ENCODE data around the gene FNDC3B. TPM values are rescaled to one million over a fixed set of nuclear protein-coding genes. Genes with fewer than 3 reads are reported as not detected.

The FNDC3B gene
- total and polyA plus RNA-seq, 9 of the 15 experiments (the other 6 are each of a cell fraction or from before 2014, with no cell fraction given): 7.0 to 35.8 (median 16.2) TPM

- Histone ChIP-seq H3K79me2 (ENCODE audit: control insufficient read depth, insufficient read depth, low read length) (peaks cover 5% of the 10 kb centered on the region; the same call in 1 of the 3 replicates), H3K9me1 (ENCODE audit: control insufficient read depth, insufficient read depth, low read length) (no peaks in the 10 kb centered on the region), H3K36me3 (ENCODE audit: control insufficient read depth, insufficient read depth, low read length) (peaks cover 51% of the 10 kb centered on the region; the same call in 2 of the 3 replicates), H3K4me3 (no peak overlapping the region), H3K4me1 (replicated peaks in 1 of 2; ENCODE audit: control insufficient read depth in 2 of 2, insufficient read depth in 2 of 2, low read length in 2 of 2) (no peaks in the 10 kb centered on the region; a peak in 1 of 5 replicates), H3K27me3 (ENCODE audit: control insufficient read depth in 2 of 2, insufficient read depth in 2 of 2, low read length in 2 of 2) (no peaks in the 10 kb centered on the region), H3K4me2 (ENCODE audit: insufficient read depth, low read length) (no peak overlapping the region), H4K20me1 (replicated peaks; ENCODE audit: control insufficient read depth, insufficient read depth, low read length) (peaks cover 4% of the 10 kb centered on the region; the same call in 1 of the 2 replicates), H2AFZ (ENCODE audit: low read depth, low read length) (no peak overlapping the region), H3K9me3 (replicated peaks; ENCODE audit: control insufficient read depth, insufficient read depth, low read depth, low read length) (no peaks in the 10 kb centered on the region), H3K9ac (ENCODE audit: insufficient read depth in 1 of 2, low read depth in 2 of 2, low read length in 2 of 2) (no peak overlapping the region), H3K27ac (ENCODE audit: extremely low read depth, low read depth, low read length) (no peak overlapping the region)
- TF ChIP-seq ARNT (IDR thresholded peaks at IDR 0.05): no peak
- TF ChIP-seq HIVEP1 (CRISPR knock-in tag; IDR thresholded peaks at IDR 0.05): no peak
- no peak for TF ChIP-seq KLF16 (IDR thresholded peaks at IDR 0.05)
- TF ChIP-seq KAT8 (IDR thresholded peaks at IDR 0.05; ENCODE audit: low read depth): no peak
- no peak for TF ChIP-seq RREB1 (CRISPR knock-in tag; IDR thresholded peaks at IDR 0.05)
- no TSS peak for BruUV-seq (replicated peaks)
- in situ Hi-C loops (cut with MboI) (no loop called here), intact Hi-C loops (cut with micrococcal nuclease) (no loop called here)
- 78% methylated on average over 6 of the region's 6 CpGs for WGBS (ENCODE audit: insufficient coverage, low coverage, missing lambda C conversion rate)
- ATAC-seq: no peak
- FAIRE-seq: no peak
- POLR2A ChIA-PET: interaction anchor here (0.7 kb wide), 1 partner anchor 20 kb away, joined by 3 read pairs; no protein-coding TSS in a partner anchor
- CTCF ChIA-PET (ENCODE audit: low intra/inter-chr PET ratio): no interaction called here
- no peak for DNase-seq (ENCODE audit: extremely low read depth in 1 of 4, low spot score in 3 of 4)
Observed at GRCh38 chr3:172121981-172122380, 82.6 kb downstream of the FNDC3B start.
